Loucy (cell line): ENCODE data around the gene STIM1.
A peak's percentile ranks its signal among the peaks of the same experiment; 100 is the strongest.

Experiments
- H2AFZ ChIP-seq: fragments of 200-600 bp; sonication (generic); 2 replicates; pipeline ENCODE4 v1.6.0; 2016; ENCODE audit warnings: antibody characterized with exemption, mild to moderate bottlenecking, low read length, moderate library complexity
- H3F3A ChIP-seq: fragments of 200-600 bp; 2 replicates; pipeline ENCODE4 v1.6.0; 2016; ENCODE audit warnings: antibody characterized with exemption, low read depth, mild to moderate bottlenecking
- H3K27me3 ChIP-seq: fragments of 200-600 bp; sonication (generic); 2 replicates; pipeline ENCODE4 v1.6.1; 2014; ENCODE audit warnings: low read length, mild to moderate bottlenecking; ENCODE audit not compliant: insufficient read depth, poor library complexity, severe bottlenecking
- H3K36me3 ChIP-seq: fragments of 200-600 bp; sonication (generic); 2 replicates; pipeline ENCODE4 v1.6.1; 2016; ENCODE audit warnings: low read length; ENCODE audit not compliant: insufficient read depth
- H3K4me1 ChIP-seq: fragments of 200-600 bp; sonication (generic); 2 replicates; pipeline ENCODE4 v1.5.1; 2014; ENCODE audit warnings: low read length, mild to moderate bottlenecking; ENCODE audit not compliant: insufficient read depth, poor library complexity, severe bottlenecking
- H3K4me2 ChIP-seq: fragments of 200-600 bp; sonication (generic); 2 replicates; pipeline ENCODE4 v1.6.0; 2014; ENCODE audit warnings: antibody characterized with exemption, low read length, low read depth, mild to moderate bottlenecking; ENCODE audit not compliant: poor library complexity, severe bottlenecking
- H3K4me3 ChIP-seq: fragments of 200-600 bp; sonication (generic); 2 replicates; pipeline ENCODE4 v1.5.1; 2014; ENCODE audit warnings: low read length, mild to moderate bottlenecking, mixed read lengths; ENCODE audit not compliant: poor library complexity, severe bottlenecking
- H3K79me2 ChIP-seq: fragments of 200-600 bp; sonication (generic); 2 replicates; pipeline ENCODE4 v1.6.1; 2014; ENCODE audit warnings: low read length; ENCODE audit not compliant: insufficient read depth
- H3K9ac ChIP-seq: fragments of 200-600 bp; sonication (generic); 2 replicates; pipeline ENCODE4 v1.6.0; 2014; ENCODE audit warnings: mild to moderate bottlenecking, low read depth, low read length, moderate library complexity; ENCODE audit not compliant: poor library complexity, severe bottlenecking
- H3K9me2 ChIP-seq: fragments of 200-600 bp; sonication (generic); replicated peaks from 2 replicates; pipeline ENCODE4 v1.6.1; 2016; ENCODE audit warnings: low read depth, low read length, mixed read lengths
- H3K9me3 ChIP-seq: fragments of 200-600 bp; sonication (generic); 2 replicates; pipeline ENCODE4 v1.6.1; 2014; ENCODE audit warnings: mild to moderate bottlenecking, antibody characterized with exemption, low read length, low read depth; ENCODE audit not compliant: insufficient read depth
- H4K20me1 ChIP-seq: fragments of 200-600 bp; sonication (generic); 2 replicates; pipeline ENCODE4 v1.6.0; 2014; ENCODE audit warnings: antibody characterized with exemption, low read length, mild to moderate bottlenecking; ENCODE audit not compliant: insufficient read depth, poor library complexity, severe bottlenecking
- EZH2phosphoT487 ChIP-seq: fragments of 200-600 bp; IDR thresholded peaks from 2 replicates; pipeline ENCODE4 v1.6.1; 2018; ENCODE audit warnings: antibody characterized with exemption, mild to moderate bottlenecking, moderate library complexity, borderline replicate concordance
- TF ChIP-seq, protein P1 (sequence below): fragments of 200-600 bp; sonication (generic); conservative IDR thresholded peaks from 2 replicates; pipeline ENCODE4 v1.5.1; 2014; ENCODE audit warnings: mild to moderate bottlenecking, antibody characterized with exemption, low read length

The STIM1 gene

DNA sequence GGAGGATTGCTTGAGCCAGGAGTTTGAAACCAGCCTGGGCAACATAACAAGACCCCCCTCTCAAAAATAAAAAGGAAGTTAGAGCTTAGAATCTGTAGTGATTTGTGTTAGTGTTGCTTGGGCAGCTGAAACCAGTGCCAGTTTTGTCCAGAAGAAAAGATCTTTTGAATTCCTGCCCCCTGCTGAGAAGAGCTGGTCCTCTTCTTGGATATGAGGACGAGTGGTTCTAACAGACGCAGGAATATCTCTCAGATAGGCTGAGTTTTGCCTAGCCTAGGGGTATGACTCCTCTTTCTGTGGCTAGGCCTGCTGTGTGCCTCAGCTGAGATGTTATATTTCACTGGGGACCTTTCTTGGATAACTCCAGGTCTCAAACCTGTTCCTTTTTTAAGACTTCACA, 102.8 kb downstream of the STIM1 start:
- Histone ChIP-seq H3K4me3 (no peak overlapping the region), H3K9me2 (no peaks in the 10 kb centered on the region), H3K27me3 (no peaks in the 10 kb centered on the region), H3K79me2 (peaks cover 84% of the 10 kb centered on the region), H3K36me3 (no peaks in the 10 kb centered on the region), H3K9me3 (no peaks in the 10 kb centered on the region), H2AFZ (no peak overlapping the region), H3K4me1 (peaks cover 45% of the 10 kb centered on the region), H4K20me1 (peaks cover 7% of the 10 kb centered on the region), H3K9ac (no peak overlapping the region), H3K4me2 (no peak overlapping the region), H3F3A (no peaks in the 10 kb centered on the region; the same call in 1 of the 2 replicates)
- TF ChIP-seq, protein P1, sequence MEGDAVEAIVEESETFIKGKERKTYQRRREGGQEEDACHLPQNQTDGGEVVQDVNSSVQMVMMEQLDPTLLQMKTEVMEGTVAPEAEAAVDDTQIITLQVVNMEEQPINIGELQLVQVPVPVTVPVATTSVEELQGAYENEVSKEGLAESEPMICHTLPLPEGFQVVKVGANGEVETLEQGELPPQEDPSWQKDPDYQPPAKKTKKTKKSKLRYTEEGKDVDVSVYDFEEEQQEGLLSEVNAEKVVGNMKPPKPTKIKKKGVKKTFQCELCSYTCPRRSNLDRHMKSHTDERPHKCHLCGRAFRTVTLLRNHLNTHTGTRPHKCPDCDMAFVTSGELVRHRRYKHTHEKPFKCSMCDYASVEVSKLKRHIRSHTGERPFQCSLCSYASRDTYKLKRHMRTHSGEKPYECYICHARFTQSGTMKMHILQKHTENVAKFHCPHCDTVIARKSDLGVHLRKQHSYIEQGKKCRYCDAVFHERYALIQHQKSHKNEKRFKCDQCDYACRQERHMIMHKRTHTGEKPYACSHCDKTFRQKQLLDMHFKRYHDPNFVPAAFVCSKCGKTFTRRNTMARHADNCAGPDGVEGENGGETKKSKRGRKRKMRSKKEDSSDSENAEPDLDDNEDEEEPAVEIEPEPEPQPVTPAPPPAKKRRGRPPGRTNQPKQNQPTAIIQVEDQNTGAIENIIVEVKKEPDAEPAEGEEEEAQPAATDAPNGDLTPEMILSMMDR: no peak
- no peak for TF ChIP-seq EZH2phosphoT487

DNA sequence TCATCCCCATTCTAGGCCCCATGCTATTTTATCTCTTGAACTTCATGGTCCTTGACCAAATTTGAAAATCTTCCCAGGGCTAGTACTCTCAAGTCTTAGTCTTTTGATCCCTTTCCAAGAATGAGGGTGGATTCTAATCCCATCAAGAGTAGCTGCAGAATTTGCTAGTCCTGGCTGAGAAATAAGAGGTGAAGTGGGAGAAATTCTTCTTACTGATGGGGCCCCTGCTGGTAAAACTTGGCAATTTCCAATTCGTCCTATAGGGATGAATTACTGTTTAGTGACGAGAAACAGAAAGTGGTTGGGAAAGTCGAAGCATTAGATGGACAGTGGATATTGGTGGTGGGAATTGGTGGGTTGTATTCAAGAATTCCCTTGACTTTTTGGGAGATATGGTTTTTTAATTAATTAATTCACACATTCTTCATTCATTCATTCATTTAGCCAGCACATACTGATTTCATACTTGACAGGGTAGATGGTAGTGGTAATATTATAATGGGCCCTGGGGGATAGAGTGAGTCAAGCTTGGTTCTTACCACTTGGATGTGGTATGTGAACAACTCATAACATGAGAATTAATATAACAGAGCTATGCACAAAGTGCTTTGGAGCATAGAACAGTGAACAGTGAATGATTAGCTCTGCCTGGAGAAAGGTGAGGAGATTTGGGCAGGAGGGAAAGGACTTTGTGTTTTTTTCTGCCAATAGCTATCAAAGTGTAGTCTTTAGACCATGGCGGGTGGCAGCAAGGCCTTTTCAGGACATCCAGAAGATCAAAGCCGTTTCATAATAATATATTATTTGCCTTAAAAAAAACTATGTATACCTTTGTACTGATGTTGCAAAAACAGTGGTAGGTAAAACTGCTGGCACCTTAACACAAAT, 103.8 kb downstream of the STIM1 start:
- TF ChIP-seq, protein P1: peak; percentile 58
- TF ChIP-seq EZH2phosphoT487: no peak

DNA sequence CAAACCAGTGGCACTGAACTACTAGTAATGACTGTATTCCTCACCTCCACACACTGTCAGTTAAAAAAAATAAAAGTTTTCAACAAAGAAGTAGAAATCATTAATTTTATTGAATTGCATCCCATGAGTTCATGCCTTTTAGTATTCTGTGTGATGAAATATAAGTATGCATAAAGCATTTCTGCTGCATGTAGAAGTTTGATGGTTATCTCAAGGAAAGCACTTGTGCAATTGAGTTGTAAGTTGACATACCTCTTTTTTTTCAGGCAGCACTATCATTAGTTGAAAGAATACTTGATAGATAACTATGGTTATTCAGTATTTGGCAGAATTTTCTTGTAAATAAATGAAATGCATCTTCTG, 104.4 kb downstream of the STIM1 start:
- no peaks in the 10 kb centered on the region; the same call in 1 of the 2 replicates for H3F3A ChIP-seq
- H3K9ac ChIP-seq: no peak overlapping the region
- peaks cover 84% of the 10 kb centered on the region for H3K79me2 ChIP-seq
- H3K4me3 ChIP-seq: no peak overlapping the region
- H3K27me3 ChIP-seq: no peaks in the 10 kb centered on the region
- peaks cover 30% of the 10 kb centered on the region for H3K4me1 ChIP-seq
- no peak overlapping the region for H2AFZ ChIP-seq
- no peaks in the 10 kb centered on the region for H3K9me2 ChIP-seq
- H3K36me3 ChIP-seq: no peaks in the 10 kb centered on the region
- peaks cover 7% of the 10 kb centered on the region for H4K20me1 ChIP-seq
- TF ChIP-seq EZH2phosphoT487: no peak
- TF ChIP-seq, protein P1: no peak
- H3K4me2 ChIP-seq: no peak overlapping the region
- no peaks in the 10 kb centered on the region for H3K9me3 ChIP-seq

More for the DNA sequence above, 103.8 kb downstream of the STIM1 start:
- Histone ChIP-seq H3K4me3 (no peak overlapping the region), H3K9ac (no peak overlapping the region), H2AFZ (no peak overlapping the region), H3K9me2 (no peaks in the 10 kb centered on the region), H3K4me2 (no peak overlapping the region), H3K4me1 (peaks cover 35% of the 10 kb centered on the region), H3K9me3 (no peaks in the 10 kb centered on the region), H4K20me1 (peaks cover 7% of the 10 kb centered on the region), H3F3A (no peaks in the 10 kb centered on the region; the same call in 1 of the 2 replicates), H3K36me3 (no peaks in the 10 kb centered on the region), H3K27me3 (no peaks in the 10 kb centered on the region), H3K79me2 (peaks cover 84% of the 10 kb centered on the region)
